HG02610 (cell line): ENCODE results near the gene ELP2.

Source experiments
- ATAC-seq: cut with Tn5 transposase; IDR thresholded peaks from one replicate; pipeline ENCODE4 v1.9.1; 2021; ENCODE audit warnings: mild to moderate bottlenecking, moderate library complexity; ENCODE audit not compliant: unreplicated experiment

ELP2 gene

DNA sequence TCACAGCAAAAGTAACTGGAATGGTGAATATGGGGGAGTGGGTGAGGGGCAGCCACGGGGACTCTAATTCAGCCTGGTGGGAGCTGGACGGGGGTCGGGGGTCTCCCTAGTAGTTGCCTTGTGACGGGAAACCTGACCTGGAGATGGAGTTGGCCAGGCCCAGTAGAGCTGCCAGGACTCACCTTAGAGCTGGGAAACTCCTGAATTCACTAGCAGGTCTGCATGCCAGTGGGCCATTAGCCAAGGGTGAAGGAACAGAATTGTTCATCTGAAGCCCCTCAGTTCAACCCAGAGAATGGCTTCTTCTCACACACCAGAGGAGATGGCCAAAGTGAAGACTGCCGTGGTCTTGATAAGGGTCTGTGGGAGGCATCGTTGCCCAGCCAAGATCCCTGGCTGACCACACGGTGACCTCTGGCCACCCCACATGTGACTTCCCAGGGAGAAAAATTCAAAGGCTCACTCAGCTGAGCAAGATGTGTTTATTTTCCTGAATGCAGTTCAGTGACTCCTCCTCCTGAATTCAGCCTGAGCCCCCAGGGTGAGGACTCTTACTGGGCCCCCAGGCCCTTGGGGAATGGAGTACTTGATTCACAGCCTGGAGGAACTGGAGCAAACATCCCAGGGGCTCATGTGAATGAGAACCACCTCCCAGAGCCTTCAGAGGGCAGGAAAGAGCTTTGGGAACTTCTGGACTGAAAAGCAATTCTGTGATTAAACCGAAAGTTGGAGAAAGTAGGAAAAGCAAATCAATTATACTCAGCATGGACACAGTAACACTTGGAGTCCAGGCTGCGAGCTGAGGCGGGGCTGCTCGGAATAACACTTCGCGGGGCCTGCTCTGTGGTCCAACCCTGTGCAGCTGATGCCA is 82.8 kb downstream of the ELP2 start:
- no peak for ATAC-seq

DNA sequence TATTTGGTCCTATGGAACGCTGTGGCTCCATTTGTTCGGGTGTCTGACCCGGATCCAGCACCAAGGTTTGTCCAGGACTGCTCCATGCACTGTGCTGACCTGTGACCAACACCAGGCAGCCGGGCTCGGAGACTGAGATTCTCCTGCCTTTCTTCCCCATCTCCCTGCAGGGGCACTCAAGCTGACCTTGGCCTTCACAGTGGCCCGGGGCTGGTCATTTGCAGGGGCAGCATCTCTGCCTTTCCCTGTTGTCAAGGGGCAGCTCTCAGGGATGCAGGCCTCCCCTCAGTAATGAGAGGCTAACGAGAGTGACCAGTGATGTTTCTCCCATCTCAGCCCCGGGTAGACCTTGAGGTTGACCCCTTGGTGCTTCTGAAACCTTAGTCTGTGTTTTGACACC is 85.1 kb downstream of the ELP2 start:
- ATAC-seq: no peak

DNA sequence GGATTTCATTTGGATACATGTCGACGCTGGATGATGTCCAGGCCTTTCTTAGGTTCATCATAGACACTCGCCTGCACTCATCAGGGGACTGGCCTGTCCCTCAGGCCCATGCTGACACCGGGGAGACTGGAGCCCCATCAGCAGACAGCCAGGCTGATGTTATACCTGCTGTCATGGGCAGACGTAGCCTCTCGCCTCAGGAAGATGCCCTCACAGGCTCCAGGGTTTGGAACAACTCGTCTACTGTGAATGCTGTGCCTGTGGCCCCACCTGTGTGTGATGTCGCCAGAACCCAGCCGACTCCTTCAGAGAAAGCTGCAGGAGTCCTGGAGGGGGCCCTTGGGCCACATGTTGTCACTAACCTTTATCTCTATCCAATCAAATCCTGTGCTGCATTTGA is 85.9 kb downstream of the ELP2 start:
- ATAC-seq: no peak

DNA sequence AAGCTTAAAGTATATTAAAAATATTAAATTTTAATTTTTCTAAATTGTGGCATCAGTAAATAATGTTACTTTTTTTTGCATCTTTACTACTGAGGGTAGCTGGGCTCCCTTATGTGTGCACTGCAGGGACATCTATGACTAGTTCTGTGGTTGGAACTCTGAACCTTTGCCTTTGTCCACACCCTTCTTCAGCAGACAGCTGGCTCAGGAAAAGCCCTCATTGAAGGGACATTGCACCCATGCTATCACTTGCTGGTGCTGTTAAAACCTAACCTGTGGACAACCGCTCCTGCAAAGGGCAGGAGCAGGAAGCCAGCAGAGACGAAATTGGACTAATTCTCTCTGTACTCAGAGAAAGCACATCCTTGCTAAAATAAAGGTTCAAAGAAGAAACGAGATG is 87.6 kb downstream of the ELP2 start:
- ATAC-seq: no peak

DNA sequence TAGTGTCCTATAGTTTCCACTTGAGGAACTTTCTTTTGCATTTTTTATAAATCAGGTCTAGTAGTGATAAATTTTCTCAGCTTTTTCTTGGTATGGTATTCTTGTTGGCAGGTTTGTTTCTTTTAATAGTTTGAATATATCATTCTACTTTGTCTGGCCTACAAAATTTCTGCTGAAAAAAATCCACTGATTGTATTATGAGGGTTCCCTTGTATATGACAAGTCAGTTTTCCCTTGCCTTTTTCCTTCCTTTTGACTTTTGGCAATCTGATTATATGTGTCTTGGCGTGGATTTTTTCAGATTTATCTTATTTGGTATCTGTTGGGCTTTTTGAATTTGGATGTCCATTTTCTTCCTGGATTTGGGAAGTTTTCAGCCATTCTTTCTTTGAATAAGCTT is 99.5 kb downstream of the ELP2 start:
- no peak for ATAC-seq
